ENCODE measurements around the gene BMPR1B.

The BMPR1B gene

GRCh38 chr4:94961420-94961819 lies 203.7 kb downstream of the BMPR1B start:
- Histone ChIP-seq H3K36me3 (ENCODE audit: control insufficient read depth in 1 of 2, insufficient read depth in 2 of 2, low read length in 2 of 2) (no peaks in the 10 kb centered on the region), H3K9ac (ENCODE audit: low read length) (no peak overlapping the region), H3K4me1 (ENCODE audit: control insufficient read depth in 1 of 2, insufficient read depth in 2 of 2, low read length in 2 of 2) (no peaks in the 10 kb centered on the region), H3K14ac (ENCODE audit: low read length) (no peak overlapping the region), H3K4ac (ENCODE audit: low read depth, low read length) (no peak overlapping the region), H2BK5ac (ENCODE audit: low read depth, low read length, poor library complexity) (no peak overlapping the region), H3K9me3 (ENCODE audit: insufficient read depth, low read depth, low read length) (no peaks in the 10 kb centered on the region), H3K4me3 (ENCODE audit: low read depth, low read length) (no peak overlapping the region), H3K4me2 (ENCODE audit: low read length) (no peak overlapping the region), H3K18ac (ENCODE audit: low read length) (no peak overlapping the region), H3K27ac (ENCODE audit: low read depth, low read length) (no peak overlapping the region), H2AK5ac (ENCODE audit: low read length) (no peak overlapping the region), H3K79me1 (ENCODE audit: low read length) (no peaks in the 10 kb centered on the region), H3K27me3 (ENCODE audit: insufficient read depth, low read length) (no peaks in the 10 kb centered on the region), H4K91ac (ENCODE audit: low read depth, low read length) (no peak overlapping the region), H4K8ac (ENCODE audit: low read depth, low read length) (no peak overlapping the region), H2AFZ (ENCODE audit: insufficient read depth, low read length, poor library complexity) (no peak overlapping the region), H4K12ac (ENCODE audit: low read depth, low read length) (no peak overlapping the region), H2BK120ac (ENCODE audit: insufficient read depth, low read length, poor library complexity) (no peak overlapping the region), H3K79me2 (ENCODE audit: control insufficient read depth, insufficient read depth, low read length, poor library complexity) (no peaks in the 10 kb centered on the region), H2BK12ac (ENCODE audit: low read length) (no peak overlapping the region), H3K23ac (ENCODE audit: low read length) (no peak overlapping the region)
- 100% methylated on average over 2 of the region's 2 CpGs for WGBS (ENCODE audit: extremely low coverage, insufficient coverage, insufficient read length)
- no peak for DNase-seq

- Histone ChIP-seq H4K8ac (ENCODE audit: low read depth, low read length) (no peak overlapping the region), H3K27ac (ENCODE audit: low read depth, low read length) (no peak overlapping the region), H3K23ac (ENCODE audit: low read length) (no peak overlapping the region), H3K4me2 (ENCODE audit: low read length) (no peak overlapping the region), H2BK12ac (ENCODE audit: low read length) (no peak overlapping the region), H3K4ac (ENCODE audit: low read depth, low read length) (no peak overlapping the region), H3K4me1 (ENCODE audit: control insufficient read depth in 1 of 2, insufficient read depth in 2 of 2, low read length in 2 of 2) (no peaks in the 10 kb centered on the region), H3K9me3 (ENCODE audit: insufficient read depth, low read depth, low read length) (no peaks in the 10 kb centered on the region), H3K36me3 (ENCODE audit: control insufficient read depth in 1 of 2, insufficient read depth in 2 of 2, low read length in 2 of 2) (no peaks in the 10 kb centered on the region), H2BK5ac (ENCODE audit: low read depth, low read length, poor library complexity) (no peak overlapping the region), H3K9ac (ENCODE audit: low read length) (no peak overlapping the region), H3K18ac (ENCODE audit: low read length) (no peak overlapping the region), H2BK120ac (ENCODE audit: insufficient read depth, low read length, poor library complexity) (no peak overlapping the region), H2AFZ (ENCODE audit: insufficient read depth, low read length, poor library complexity) (no peak overlapping the region), H3K79me1 (ENCODE audit: low read length) (no peaks in the 10 kb centered on the region), H3K14ac (ENCODE audit: low read length) (no peak overlapping the region), H2AK5ac (ENCODE audit: low read length) (no peak overlapping the region), H4K91ac (ENCODE audit: low read depth, low read length) (no peak overlapping the region), H4K12ac (ENCODE audit: low read depth, low read length) (no peak overlapping the region), H3K79me2 (ENCODE audit: control insufficient read depth, insufficient read depth, low read length, poor library complexity) (no peaks in the 10 kb centered on the region), H3K4me3 (ENCODE audit: low read depth, low read length) (no peak overlapping the region), H3K27me3 (ENCODE audit: insufficient read depth, low read length) (no peaks in the 10 kb centered on the region)
- DNase-seq: no peak
These were observed 204.7 kb downstream of the BMPR1B start for GRCh38 chr4:94962484-94962883.

- no peaks in the 10 kb centered on the region for H3K27me3 ChIP-seq (ENCODE audit: insufficient read depth, low read length)
- no peak overlapping the region for H3K23ac ChIP-seq (ENCODE audit: low read length)
- no peak overlapping the region for H4K12ac ChIP-seq (ENCODE audit: low read depth, low read length)
- H3K14ac ChIP-seq (ENCODE audit: low read length): no peak overlapping the region
- H3K27ac ChIP-seq (ENCODE audit: low read depth, low read length): no peak overlapping the region
- H3K9ac ChIP-seq (ENCODE audit: low read length): no peak overlapping the region
- no peak overlapping the region for H2BK12ac ChIP-seq (ENCODE audit: low read length)
- no peak overlapping the region for H3K4ac ChIP-seq (ENCODE audit: low read depth, low read length)
- H2BK120ac ChIP-seq (ENCODE audit: insufficient read depth, low read length, poor library complexity): no peak overlapping the region
- no peak overlapping the region for H2AFZ ChIP-seq (ENCODE audit: insufficient read depth, low read length, poor library complexity)
- no peak overlapping the region for H3K4me3 ChIP-seq (ENCODE audit: low read depth, low read length)
- no peak for DNase-seq
- no peaks in the 10 kb centered on the region for H3K36me3 ChIP-seq (ENCODE audit: control insufficient read depth in 1 of 2, insufficient read depth in 2 of 2, low read length in 2 of 2)
- no peaks in the 10 kb centered on the region for H3K4me1 ChIP-seq (ENCODE audit: control insufficient read depth in 1 of 2, insufficient read depth in 2 of 2, low read length in 2 of 2)
- no peak overlapping the region for H3K4me2 ChIP-seq (ENCODE audit: low read length)
- H3K79me2 ChIP-seq (ENCODE audit: control insufficient read depth, insufficient read depth, low read length, poor library complexity): no peaks in the 10 kb centered on the region
- no peak overlapping the region for H2AK5ac ChIP-seq (ENCODE audit: low read length)
- no peak overlapping the region for H4K8ac ChIP-seq (ENCODE audit: low read depth, low read length)
- H3K18ac ChIP-seq (ENCODE audit: low read length): no peak overlapping the region
- no peak overlapping the region for H4K91ac ChIP-seq (ENCODE audit: low read depth, low read length)
- no peaks in the 10 kb centered on the region for H3K9me3 ChIP-seq (ENCODE audit: insufficient read depth, low read depth, low read length)
- no peaks in the 10 kb centered on the region for H3K79me1 ChIP-seq (ENCODE audit: low read length)
- H2BK5ac ChIP-seq (ENCODE audit: low read depth, low read length, poor library complexity): no peak overlapping the region
These were observed 208.1 kb downstream of the BMPR1B start for GRCh38 chr4:94965852-94966251.

GRCh38 chr4:94968493-94968892 lies 210.7 kb downstream of the BMPR1B start:
- no peaks in the 10 kb centered on the region for H3K79me2 ChIP-seq (ENCODE audit: control insufficient read depth, insufficient read depth, low read length, poor library complexity)
- H2BK120ac ChIP-seq (ENCODE audit: insufficient read depth, low read length, poor library complexity): no peak overlapping the region
- H2AFZ ChIP-seq (ENCODE audit: insufficient read depth, low read length, poor library complexity): no peak overlapping the region
- H4K91ac ChIP-seq (ENCODE audit: low read depth, low read length): no peak overlapping the region
- no peaks in the 10 kb centered on the region for H3K36me3 ChIP-seq (ENCODE audit: control insufficient read depth in 1 of 2, insufficient read depth in 2 of 2, low read length in 2 of 2)
- WGBS (ENCODE audit: extremely low coverage, insufficient coverage, insufficient read length): no CpG with 5 or more reads among the region's 4 CpGs
- H3K27me3 ChIP-seq (ENCODE audit: insufficient read depth, low read length): no peaks in the 10 kb centered on the region
- no peaks in the 10 kb centered on the region for H3K4me1 ChIP-seq (ENCODE audit: control insufficient read depth in 1 of 2, insufficient read depth in 2 of 2, low read length in 2 of 2)
- H4K8ac ChIP-seq (ENCODE audit: low read depth, low read length): no peak overlapping the region
- H3K9me3 ChIP-seq (ENCODE audit: insufficient read depth, low read depth, low read length): no peaks in the 10 kb centered on the region
- H3K18ac ChIP-seq (ENCODE audit: low read length): no peak overlapping the region
- no peaks in the 10 kb centered on the region for H3K79me1 ChIP-seq (ENCODE audit: low read length)
- H3K14ac ChIP-seq (ENCODE audit: low read length): no peak overlapping the region
- H3K4me3 ChIP-seq (ENCODE audit: low read depth, low read length): no peak overlapping the region
- H3K4ac ChIP-seq (ENCODE audit: low read depth, low read length): no peak overlapping the region
- H3K23ac ChIP-seq (ENCODE audit: low read length): no peak overlapping the region
- no peak overlapping the region for H2BK12ac ChIP-seq (ENCODE audit: low read length)
- no peak overlapping the region for H4K12ac ChIP-seq (ENCODE audit: low read depth, low read length)
- H3K4me2 ChIP-seq (ENCODE audit: low read length): no peak overlapping the region
- no peak overlapping the region for H2BK5ac ChIP-seq (ENCODE audit: low read depth, low read length, poor library complexity)
- H3K27ac ChIP-seq (ENCODE audit: low read depth, low read length): no peak overlapping the region
- no peak overlapping the region for H2AK5ac ChIP-seq (ENCODE audit: low read length)
- no peak overlapping the region for H3K9ac ChIP-seq (ENCODE audit: low read length)
- DNase-seq: no peak

- no peak overlapping the region for H4K8ac ChIP-seq (ENCODE audit: low read depth, low read length)
- H3K4me1 ChIP-seq (ENCODE audit: control insufficient read depth in 1 of 2, insufficient read depth in 2 of 2, low read length in 2 of 2): no peaks in the 10 kb centered on the region
- DNase-seq: no peak
- no peak overlapping the region for H2AFZ ChIP-seq (ENCODE audit: insufficient read depth, low read length, poor library complexity)
- no peaks in the 10 kb centered on the region for H3K27me3 ChIP-seq (ENCODE audit: insufficient read depth, low read length)
- no peaks in the 10 kb centered on the region for H3K9me3 ChIP-seq (ENCODE audit: insufficient read depth, low read depth, low read length)
- H3K4me3 ChIP-seq (ENCODE audit: low read depth, low read length): no peak overlapping the region
- no peak overlapping the region for H3K27ac ChIP-seq (ENCODE audit: low read depth, low read length)
- no peak overlapping the region for H4K91ac ChIP-seq (ENCODE audit: low read depth, low read length)
- no peak overlapping the region for H4K12ac ChIP-seq (ENCODE audit: low read depth, low read length)
- no peak overlapping the region for H3K18ac ChIP-seq (ENCODE audit: low read length)
- H2BK12ac ChIP-seq (ENCODE audit: low read length): no peak overlapping the region
- no peak overlapping the region for H3K4me2 ChIP-seq (ENCODE audit: low read length)
- no peak overlapping the region for H3K4ac ChIP-seq (ENCODE audit: low read depth, low read length)
- WGBS (ENCODE audit: extremely low coverage, insufficient coverage, insufficient read length): no CpG with 5 or more reads among the region's 1 CpG
- no peak overlapping the region for H3K14ac ChIP-seq (ENCODE audit: low read length)
- no peak overlapping the region for H2BK5ac ChIP-seq (ENCODE audit: low read depth, low read length, poor library complexity)
- H3K9ac ChIP-seq (ENCODE audit: low read length): no peak overlapping the region
- H3K79me2 ChIP-seq (ENCODE audit: control insufficient read depth, insufficient read depth, low read length, poor library complexity): no peaks in the 10 kb centered on the region
- no peak overlapping the region for H2AK5ac ChIP-seq (ENCODE audit: low read length)
- H3K36me3 ChIP-seq (ENCODE audit: control insufficient read depth in 1 of 2, insufficient read depth in 2 of 2, low read length in 2 of 2): no peaks in the 10 kb centered on the region
- H3K23ac ChIP-seq (ENCODE audit: low read length): no peak overlapping the region
- no peaks in the 10 kb centered on the region for H3K79me1 ChIP-seq (ENCODE audit: low read length)
- no peak overlapping the region for H2BK120ac ChIP-seq (ENCODE audit: insufficient read depth, low read length, poor library complexity)
These were observed 212.9 kb downstream of the BMPR1B start for GRCh38 chr4:94970650-94971049.

All from trophoblast cell (in vitro differentiated cells and primary cell).